Activated CD4-positive, alpha-beta memory T cell treated with anti-CD3 and anti-CD28 coated beads, Interleukin-2, amount 10 ng/mL, durations not matched to agents 7 days and 5 days (primary cell): ENCODE data around the gene SOX15. TPM values are rescaled to one million over a fixed set of nuclear protein-coding genes. Genes with fewer than 3 reads are reported as not detected.

Source experiments
- CTCF ChIA-PET: fragments of 350-600 bp; sonication (Branson Sonifier 250); formaldehyde crosslinking; loops from one replicate; lab custom pipeline; 2021; ENCODE audit warnings: antibody characterized with exemption, inconsistent platforms; lab: Charles Lee
- POLR2A ChIA-PET: fragments of 350-600 bp; sonication (Branson Sonifier 250); formaldehyde crosslinking; loops from one replicate; lab custom pipeline; 2021; ENCODE audit warnings: antibody characterized with exemption; lab: Charles Lee
- DNase-seq: peaks from one replicate; pipeline ENCODE4 v3.0.0-alpha.2; 2020
- H3K27ac Mint-ChIP-seq: one replicate; pipeline ENCODE4 v1.8.0; 2021; ENCODE audit warnings: mild to moderate bottlenecking, mixed read lengths
- H3K27me3 Mint-ChIP-seq: one replicate; pipeline ENCODE4 v1.8.0; 2021; ENCODE audit warnings: mixed read lengths
- H3K36me3 Mint-ChIP-seq: one replicate; pipeline ENCODE4 v1.8.0; 2021; ENCODE audit warnings: low read depth, mixed read lengths
- H3K4me1 Mint-ChIP-seq: one replicate; pipeline ENCODE4 v1.8.0; 2021; ENCODE audit warnings: mixed read lengths
- H3K4me3 Mint-ChIP-seq: one replicate; pipeline ENCODE4 v1.8.0; 2021; ENCODE audit warnings: mild to moderate bottlenecking, mixed read lengths
- H3K9me3 Mint-ChIP-seq: one replicate; pipeline ENCODE4 v1.8.0; 2021; ENCODE audit warnings: mixed read lengths
- total RNA-seq, 2 experiments: library from RNA; stranded (reverse); gene quantifications; one replicate each; pipeline ENCODE4 v1.2.3, GENCODE V29; 2021

Gene SOX15
- total RNA-seq, 2 experiments from 2014 or later: 0.30 to 0.40 TPM

GRCh38 chr17:7559320-7560171, 30.3 kb downstream of the SOX15 start:
- POLR2A ChIA-PET: interaction anchor here (1.0 to 4.5 kb wide), 11 partner anchors 13 to 175 kb away, joined by 3 to 80 read pairs (median 13); partner anchors contain the start of genes MPDU1, POLR2A, TMEM102 and TP53

GRCh38 chr17:7558544-7559319, 31.2 kb downstream of the SOX15 start, which contains the start of gene TNFSF13:
TSS of gene TNFSF13 (plus strand) at chr17:7558750. CDS start at chr17:7559040, 290 bp downstream.
- no peaks in the 10 kb centered on the region for H3K9me3 Mint-ChIP-seq
- no peak within 1 kb of the TSS for H3K4me3 Mint-ChIP-seq
- ChIA-PET POLR2A (interaction anchor here (1.3 to 3.7 kb wide), 2 partner anchors 46 to 129 kb away, joined by 3 to 26 read pairs; partner anchors contain the start of genes TP53 and WRAP53), CTCF (interaction anchor here (1.0 to 6.2 kb wide), 3 partner anchors 39 to 203 kb away, joined by 3 to 207 read pairs (median 3); no protein-coding TSS in a partner anchor)
- H3K36me3 Mint-ChIP-seq: peaks cover 34% of the 10 kb centered on the region
- no peak for DNase-seq
- H3K27ac Mint-ChIP-seq: peak within 1 kb of the TSS; percentile 49
- H3K27me3 Mint-ChIP-seq: no peaks in the 10 kb centered on the region
- H3K4me1 Mint-ChIP-seq: peaks cover 60% of the 10 kb centered on the region

More at GRCh38 chr17:7559320-7560171, 30.3 kb downstream of the SOX15 start:
- H3K27ac Mint-ChIP-seq: no peak overlapping the region
- no peaks in the 10 kb centered on the region for H3K9me3 Mint-ChIP-seq
- peaks cover 63% of the 10 kb centered on the region for H3K4me1 Mint-ChIP-seq
- H3K4me3 Mint-ChIP-seq: no peak overlapping the region
- CTCF ChIA-PET: interaction anchor here (0.7 to 6.2 kb wide), 28 partner anchors 7 to 319 kb away, joined by 3 to 207 read pairs (median 10); partner anchors contain the start of genes CD68, GABARAP, MPDU1 and SOX15
- no peaks in the 10 kb centered on the region for H3K27me3 Mint-ChIP-seq
- no peak for DNase-seq
- peaks cover 36% of the 10 kb centered on the region for H3K36me3 Mint-ChIP-seq

GRCh38 chr17:7557775-7558543, 31.9 kb downstream of the SOX15 start:
- ChIA-PET CTCF (interaction anchor here (0.6 to 6.2 kb wide), 4 partner anchors 8 to 202 kb away, joined by 3 to 207 read pairs (median 4); no protein-coding TSS in a partner anchor), POLR2A (interaction anchor here (1.1 to 1.3 kb wide), 3 partner anchors 9 to 221 kb away, joined by 3 to 4 read pairs (median 3); partner anchors contain the start of genes ACAP1 and TNFSF12)
- Mint-ChIP-seq H3K4me1 (peaks cover 65% of the 10 kb centered on the region), H3K4me3 (no peak overlapping the region), H3K27me3 (no peaks in the 10 kb centered on the region), H3K27ac (peak overlapping the region; percentile 49), H3K9me3 (no peaks in the 10 kb centered on the region), H3K36me3 (peaks cover 39% of the 10 kb centered on the region)
- no peak for DNase-seq

DNA sequence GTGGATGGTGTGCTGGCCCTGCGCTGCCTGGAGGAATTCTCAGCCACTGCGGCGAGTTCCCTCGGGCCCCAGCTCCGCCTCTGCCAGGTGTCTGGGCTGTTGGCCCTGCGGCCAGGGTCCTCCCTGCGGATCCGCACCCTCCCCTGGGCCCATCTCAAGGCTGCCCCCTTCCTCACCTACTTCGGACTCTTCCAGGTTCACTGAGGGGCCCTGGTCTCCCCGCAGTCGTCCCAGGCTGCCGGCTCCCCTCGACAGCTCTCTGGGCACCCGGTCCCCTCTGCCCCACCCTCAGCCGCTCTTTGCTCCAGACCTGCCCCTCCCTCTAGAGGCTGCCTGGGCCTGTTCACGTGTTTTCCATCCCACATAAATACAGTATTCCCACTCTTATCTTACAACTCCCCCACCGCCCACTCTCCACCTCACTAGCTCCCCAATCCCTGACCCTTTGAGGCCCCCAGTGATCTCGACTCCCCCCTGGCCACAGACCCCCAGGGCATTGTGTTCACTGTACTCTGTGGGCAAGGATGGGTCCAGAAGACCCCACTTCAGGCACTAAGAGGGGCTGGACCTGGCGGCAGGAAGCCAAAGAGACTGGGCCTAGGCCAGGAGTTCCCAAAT, 32.6 kb downstream of the SOX15 start:
- POLR2A ChIA-PET: interaction anchor here (1.1 to 1.2 kb wide), 2 partner anchors 8 to 221 kb away, joined by 3 to 4 read pairs; partner anchors contain the start of genes ACAP1 and TNFSF12
- no peak for DNase-seq
- peaks cover 37% of the 10 kb centered on the region for H3K36me3 Mint-ChIP-seq
- H3K4me3 Mint-ChIP-seq: no peak overlapping the region
- H3K4me1 Mint-ChIP-seq: peaks cover 65% of the 10 kb centered on the region
- H3K27ac Mint-ChIP-seq: no peak overlapping the region
- no peaks in the 10 kb centered on the region for H3K9me3 Mint-ChIP-seq
- CTCF ChIA-PET: interaction anchor here (0.6 to 6.2 kb wide), 2 partner anchors 9 to 37 kb away, joined by 4 to 207 read pairs; no protein-coding TSS in a partner anchor
- no peaks in the 10 kb centered on the region for H3K27me3 Mint-ChIP-seq

- DNase-seq: no peak
- no peak overlapping the region for H3K27ac Mint-ChIP-seq
- POLR2A ChIA-PET: interaction anchor here (1.2 kb wide), 1 partner anchor 220 kb away, joined by 3 read pairs; the partner anchor contains the start of gene ACAP1
- CTCF ChIA-PET: interaction anchor here (6.2 kb wide), 1 partner anchor 37 kb away, joined by 207 read pairs; no protein-coding TSS in a partner anchor
- no peak overlapping the region for H3K4me3 Mint-ChIP-seq
- H3K27me3 Mint-ChIP-seq: no peaks in the 10 kb centered on the region
- H3K4me1 Mint-ChIP-seq: peaks cover 71% of the 10 kb centered on the region
- H3K36me3 Mint-ChIP-seq: peaks cover 41% of the 10 kb centered on the region
- H3K9me3 Mint-ChIP-seq: no peaks in the 10 kb centered on the region
These were observed 33.3 kb downstream of the SOX15 start for GRCh38 chr17:7556627-7557026.

GRCh38 chr17:7555320-7555948, 34.5 kb downstream of the SOX15 start:
- H3K27ac Mint-ChIP-seq: peak overlapping the region; percentile 18
- no peaks in the 10 kb centered on the region for H3K9me3 Mint-ChIP-seq
- CTCF ChIA-PET: interaction anchor here (0.6 to 1.2 kb wide), 2 partner anchors 41 to 70 kb away, joined by 3 to 7 read pairs; no protein-coding TSS in a partner anchor
- H3K27me3 Mint-ChIP-seq: no peaks in the 10 kb centered on the region
- no peak for DNase-seq
- no peak overlapping the region for H3K4me3 Mint-ChIP-seq
- peaks cover 48% of the 10 kb centered on the region for H3K36me3 Mint-ChIP-seq
- H3K4me1 Mint-ChIP-seq: peaks cover 74% of the 10 kb centered on the region
- POLR2A ChIA-PET: no interaction called here

DNA sequence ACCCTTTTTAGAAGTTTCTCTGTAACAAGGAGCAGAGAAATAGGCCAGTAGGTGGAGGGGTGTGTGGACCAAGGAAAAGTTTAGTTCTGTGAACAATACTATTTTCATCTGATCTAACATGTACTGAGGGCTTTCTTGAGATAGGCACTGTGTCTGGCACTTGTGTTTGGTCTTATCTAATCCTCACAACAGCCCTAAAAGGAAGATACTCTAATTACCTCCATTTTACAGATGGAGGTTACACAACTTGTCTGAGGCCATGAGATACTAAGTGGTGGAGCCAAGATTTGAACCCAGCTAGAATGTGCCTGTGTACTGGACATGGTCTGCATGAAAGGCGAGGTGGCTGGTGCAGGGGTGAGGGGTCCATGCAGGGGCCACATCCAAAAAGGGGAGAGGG, 36.5 kb downstream of the SOX15 start:
- no peak for DNase-seq
- Mint-ChIP-seq H3K36me3 (peaks cover 56% of the 10 kb centered on the region), H3K9me3 (no peaks in the 10 kb centered on the region), H3K27ac (peak overlapping the region; percentile 95), H3K27me3 (no peaks in the 10 kb centered on the region), H3K4me1 (peaks cover 72% of the 10 kb centered on the region), H3K4me3 (peak overlapping the region; percentile 68)
- ChIA-PET CTCF (interaction anchor here (1.0 to 2.7 kb wide), 4 partner anchors 7 to 198 kb away, joined by 3 to 20 read pairs (median 11); partner anchors contain the start of genes SENP3 and TMEM95), POLR2A (interaction anchor here (1.2 to 2.4 kb wide), 5 partner anchors 18 to 134 kb away, joined by 3 to 16 read pairs (median 7); partner anchors contain the start of genes MPDU1, TP53 and WRAP53)

DNA sequence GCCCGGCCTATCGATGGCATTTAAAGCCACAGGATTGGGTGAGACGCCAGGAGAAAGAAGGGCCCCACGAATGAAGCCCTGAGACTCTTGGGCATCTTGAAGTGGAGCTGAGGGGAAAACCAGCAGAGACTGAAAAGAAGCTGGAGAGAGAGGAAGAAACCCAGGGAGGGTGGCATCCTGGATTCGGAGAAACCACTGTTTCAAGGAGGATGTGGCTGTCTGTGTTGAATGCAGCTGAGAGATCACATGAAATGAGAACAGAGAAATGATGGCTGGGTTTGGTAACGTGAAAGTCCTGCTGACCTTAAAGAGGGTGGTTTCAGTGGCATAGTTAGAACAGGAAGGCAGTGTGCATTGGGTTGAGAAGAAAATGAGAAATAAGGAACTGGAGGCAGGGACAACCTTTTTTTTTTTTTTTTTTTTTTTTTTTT, 37.3 kb downstream of the SOX15 start:
- POLR2A ChIA-PET: interaction anchor here (0.6 to 2.4 kb wide), 16 partner anchors 8 to 223 kb away, joined by 3 to 16 read pairs (median 4); partner anchors contain the start of genes ACAP1, MPDU1, POLR2A and SENP3
- Mint-ChIP-seq H3K4me3 (peak overlapping the region; percentile 68), H3K9me3 (no peaks in the 10 kb centered on the region), H3K36me3 (peaks cover 55% of the 10 kb centered on the region), H3K4me1 (peaks cover 75% of the 10 kb centered on the region), H3K27me3 (no peaks in the 10 kb centered on the region), H3K27ac (peak overlapping the region; percentile 95)
- peak; percentile 74 for DNase-seq
- CTCF ChIA-PET: interaction anchor here (0.6 to 2.7 kb wide), 8 partner anchors 8 to 197 kb away, joined by 3 to 20 read pairs (median 3); partner anchors contain the start of genes SENP3, TMEM95 and ZBTB4

DNA sequence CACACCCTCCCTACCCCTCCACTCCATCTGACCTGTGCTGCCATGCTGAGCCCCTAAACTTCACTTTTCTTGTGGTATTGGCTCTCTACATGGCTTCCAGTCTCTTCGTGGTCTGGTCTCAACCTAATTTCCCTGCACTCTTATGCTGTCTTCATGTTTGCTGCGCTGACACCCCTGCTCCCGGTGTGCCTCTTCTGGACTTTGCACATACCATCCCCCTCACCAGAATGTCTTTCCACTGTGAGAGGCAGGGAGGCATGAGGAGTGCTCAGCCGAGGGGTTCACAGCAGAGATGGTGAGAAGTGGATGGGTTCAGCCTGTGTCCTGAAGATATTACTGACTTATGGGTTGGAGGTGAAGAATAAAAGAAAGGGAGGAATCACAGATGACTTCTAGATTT, 38.5 kb downstream of the SOX15 start:
- Mint-ChIP-seq H3K4me1 (peaks cover 74% of the 10 kb centered on the region), H3K27me3 (no peaks in the 10 kb centered on the region), H3K27ac (peak overlapping the region; percentile 95), H3K36me3 (peaks cover 52% of the 10 kb centered on the region), H3K4me3 (peak overlapping the region; percentile 31), H3K9me3 (no peaks in the 10 kb centered on the region)
- DNase-seq: no peak
- ChIA-PET POLR2A (interaction anchor here (1.6 to 2.9 kb wide), 4 partner anchors 10 to 38 kb away, joined by 4 to 21 read pairs (median 14); partner anchors contain the start of genes MPDU1 and SENP3), CTCF (interaction anchor here (2.5 to 2.7 kb wide), 2 partner anchors 9 to 38 kb away, joined by 16 to 20 read pairs; partner anchors contain the start of gene SENP3)

DNA sequence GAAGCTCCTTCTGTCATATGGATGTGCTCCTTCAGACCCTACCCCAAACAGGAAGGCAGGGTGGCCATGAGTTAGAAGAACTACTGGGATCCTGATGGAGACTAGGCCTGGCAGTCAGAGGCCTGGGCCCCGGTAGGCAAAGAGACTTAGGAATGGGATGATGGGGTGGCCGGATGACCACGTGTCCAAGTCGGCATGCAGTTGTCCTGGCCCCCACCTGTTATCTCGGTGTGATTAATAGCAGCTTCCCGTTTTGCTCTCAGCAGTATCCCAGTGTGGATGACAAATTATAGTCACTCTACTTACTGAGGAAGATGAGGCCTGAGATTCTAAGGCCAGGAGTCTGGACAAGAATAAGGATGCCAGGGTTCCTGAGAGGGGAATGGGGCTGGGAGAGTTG, 39.5 kb downstream of the SOX15 start:
- POLR2A ChIA-PET: interaction anchor here (1.0 to 4.1 kb wide), 6 partner anchors 11 to 214 kb away, joined by 4 to 24 read pairs (median 12); partner anchors contain the start of genes ACAP1, MPDU1, POLR2A and SENP3
- peaks cover 68% of the 10 kb centered on the region for H3K4me1 Mint-ChIP-seq
- no peaks in the 10 kb centered on the region for H3K27me3 Mint-ChIP-seq
- peaks cover 50% of the 10 kb centered on the region for H3K36me3 Mint-ChIP-seq
- DNase-seq: no peak
- no peaks in the 10 kb centered on the region for H3K9me3 Mint-ChIP-seq
- H3K27ac Mint-ChIP-seq: peak overlapping the region; percentile 93
- CTCF ChIA-PET: interaction anchor here (0.5 to 5.1 kb wide), 3 partner anchors 8 to 34 kb away, joined by 3 to 33 read pairs (median 5); partner anchors contain the start of genes MPDU1 and SENP3
- H3K4me3 Mint-ChIP-seq: peak overlapping the region; percentile 99
